Loucy (cell line): ENCODE results near the gene RPS6KA3.

ENCODE experiments used
- H2AFZ ChIP-seq: fragments of 200-600 bp; sonication (generic); 2 replicates; pipeline ENCODE4 v1.6.0; 2016; ENCODE audit warnings: antibody characterized with exemption, mild to moderate bottlenecking, low read length, moderate library complexity
- H3F3A ChIP-seq: fragments of 200-600 bp; 2 replicates; pipeline ENCODE4 v1.6.0; 2016; ENCODE audit warnings: antibody characterized with exemption, low read depth, mild to moderate bottlenecking
- H3K27me3 ChIP-seq: fragments of 200-600 bp; sonication (generic); 2 replicates; pipeline ENCODE4 v1.6.1; 2014; ENCODE audit warnings: low read length, mild to moderate bottlenecking; ENCODE audit not compliant: insufficient read depth, poor library complexity, severe bottlenecking
- H3K36me3 ChIP-seq: fragments of 200-600 bp; sonication (generic); 2 replicates; pipeline ENCODE4 v1.6.1; 2016; ENCODE audit warnings: low read length; ENCODE audit not compliant: insufficient read depth
- H3K4me1 ChIP-seq: fragments of 200-600 bp; sonication (generic); 2 replicates; pipeline ENCODE4 v1.5.1; 2014; ENCODE audit warnings: low read length, mild to moderate bottlenecking; ENCODE audit not compliant: insufficient read depth, poor library complexity, severe bottlenecking
- H3K4me2 ChIP-seq: fragments of 200-600 bp; sonication (generic); 2 replicates; pipeline ENCODE4 v1.6.0; 2014; ENCODE audit warnings: antibody characterized with exemption, low read length, low read depth, mild to moderate bottlenecking; ENCODE audit not compliant: poor library complexity, severe bottlenecking
- H3K4me3 ChIP-seq: fragments of 200-600 bp; sonication (generic); 2 replicates; pipeline ENCODE4 v1.5.1; 2014; ENCODE audit warnings: low read length, mild to moderate bottlenecking, mixed read lengths; ENCODE audit not compliant: poor library complexity, severe bottlenecking
- H3K79me2 ChIP-seq: fragments of 200-600 bp; sonication (generic); 2 replicates; pipeline ENCODE4 v1.6.1; 2014; ENCODE audit warnings: low read length; ENCODE audit not compliant: insufficient read depth
- H3K9ac ChIP-seq: fragments of 200-600 bp; sonication (generic); 2 replicates; pipeline ENCODE4 v1.6.0; 2014; ENCODE audit warnings: mild to moderate bottlenecking, low read depth, low read length, moderate library complexity; ENCODE audit not compliant: poor library complexity, severe bottlenecking
- H3K9me2 ChIP-seq: fragments of 200-600 bp; sonication (generic); replicated peaks from 2 replicates; pipeline ENCODE4 v1.6.1; 2016; ENCODE audit warnings: low read depth, low read length, mixed read lengths
- H3K9me3 ChIP-seq: fragments of 200-600 bp; sonication (generic); 2 replicates; pipeline ENCODE4 v1.6.1; 2014; ENCODE audit warnings: mild to moderate bottlenecking, antibody characterized with exemption, low read length, low read depth; ENCODE audit not compliant: insufficient read depth
- H4K20me1 ChIP-seq: fragments of 200-600 bp; sonication (generic); 2 replicates; pipeline ENCODE4 v1.6.0; 2014; ENCODE audit warnings: antibody characterized with exemption, low read length, mild to moderate bottlenecking; ENCODE audit not compliant: insufficient read depth, poor library complexity, severe bottlenecking
- EZH2phosphoT487 ChIP-seq: fragments of 200-600 bp; IDR thresholded peaks from 2 replicates; pipeline ENCODE4 v1.6.1; 2018; ENCODE audit warnings: antibody characterized with exemption, mild to moderate bottlenecking, moderate library complexity, borderline replicate concordance
- TF ChIP-seq, protein P1 (sequence below): fragments of 200-600 bp; sonication (generic); conservative IDR thresholded peaks from 2 replicates; pipeline ENCODE4 v1.5.1; 2014; ENCODE audit warnings: mild to moderate bottlenecking, antibody characterized with exemption, low read length

Gene RPS6KA3

DNA sequence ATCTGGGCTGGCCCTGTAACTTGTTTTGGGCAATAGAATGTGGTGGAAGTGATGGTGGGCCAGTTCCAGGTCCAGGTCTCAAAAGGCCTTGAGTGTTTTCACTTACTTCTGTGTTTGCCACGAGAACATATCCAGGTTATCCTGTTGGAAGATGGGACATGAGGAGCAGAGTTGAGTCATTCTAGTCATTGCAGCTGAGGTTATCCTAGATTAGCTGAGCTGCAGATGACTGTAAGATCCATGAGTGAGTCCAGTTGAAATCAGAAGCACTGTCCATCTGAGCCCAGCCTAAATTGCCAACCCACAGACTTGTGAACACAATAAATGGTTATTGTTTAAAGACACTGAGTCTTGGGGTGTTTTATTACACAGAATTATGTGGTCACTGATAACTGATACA is 45.3 kb upstream of the RPS6KA3 start:
- H3K36me3 ChIP-seq = no peaks in the 10 kb centered on the region
- H3K4me1 ChIP-seq = no peaks in the 10 kb centered on the region
- no peaks in the 10 kb centered on the region for H4K20me1 ChIP-seq
- H3K9me2 ChIP-seq = no peaks in the 10 kb centered on the region
- TF ChIP-seq EZH2phosphoT487 = no peak
- TF ChIP-seq, protein P1, sequence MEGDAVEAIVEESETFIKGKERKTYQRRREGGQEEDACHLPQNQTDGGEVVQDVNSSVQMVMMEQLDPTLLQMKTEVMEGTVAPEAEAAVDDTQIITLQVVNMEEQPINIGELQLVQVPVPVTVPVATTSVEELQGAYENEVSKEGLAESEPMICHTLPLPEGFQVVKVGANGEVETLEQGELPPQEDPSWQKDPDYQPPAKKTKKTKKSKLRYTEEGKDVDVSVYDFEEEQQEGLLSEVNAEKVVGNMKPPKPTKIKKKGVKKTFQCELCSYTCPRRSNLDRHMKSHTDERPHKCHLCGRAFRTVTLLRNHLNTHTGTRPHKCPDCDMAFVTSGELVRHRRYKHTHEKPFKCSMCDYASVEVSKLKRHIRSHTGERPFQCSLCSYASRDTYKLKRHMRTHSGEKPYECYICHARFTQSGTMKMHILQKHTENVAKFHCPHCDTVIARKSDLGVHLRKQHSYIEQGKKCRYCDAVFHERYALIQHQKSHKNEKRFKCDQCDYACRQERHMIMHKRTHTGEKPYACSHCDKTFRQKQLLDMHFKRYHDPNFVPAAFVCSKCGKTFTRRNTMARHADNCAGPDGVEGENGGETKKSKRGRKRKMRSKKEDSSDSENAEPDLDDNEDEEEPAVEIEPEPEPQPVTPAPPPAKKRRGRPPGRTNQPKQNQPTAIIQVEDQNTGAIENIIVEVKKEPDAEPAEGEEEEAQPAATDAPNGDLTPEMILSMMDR = no peak
- no peak overlapping the region for H2AFZ ChIP-seq
- H3K9me3 ChIP-seq = no peaks in the 10 kb centered on the region
- no peaks in the 10 kb centered on the region for H3K79me2 ChIP-seq
- H3K27me3 ChIP-seq = no peaks in the 10 kb centered on the region
- H3K4me3 ChIP-seq = no peak overlapping the region
- H3K9ac ChIP-seq = no peak overlapping the region
- no peaks in the 10 kb centered on the region for H3F3A ChIP-seq
- no peak overlapping the region for H3K4me2 ChIP-seq

DNA sequence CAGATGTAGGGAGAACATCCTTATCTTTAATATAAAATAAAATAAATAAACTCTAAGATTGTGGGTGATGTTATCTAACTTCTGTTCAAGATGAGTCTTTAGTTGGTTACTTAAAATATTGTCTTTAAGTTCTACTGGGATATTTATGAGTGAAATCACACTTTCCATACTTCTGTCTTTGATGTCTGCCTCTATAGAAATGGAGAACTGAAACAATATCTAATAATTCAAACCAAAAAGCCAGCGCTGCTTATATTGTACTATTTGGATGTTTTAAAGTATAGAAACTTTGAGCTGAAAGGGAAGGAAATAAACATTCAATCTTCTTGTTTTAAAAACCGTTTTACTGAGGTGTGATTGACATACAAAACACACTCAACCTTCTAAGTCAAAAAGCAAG is 44.8 kb upstream of the RPS6KA3 start:
- no peak overlapping the region for H3K4me2 ChIP-seq
- no peaks in the 10 kb centered on the region for H3K4me1 ChIP-seq
- no peak overlapping the region for H2AFZ ChIP-seq
- H3K9ac ChIP-seq = no peak overlapping the region
- no peak for TF ChIP-seq EZH2phosphoT487
- TF ChIP-seq, protein P1 = no peak
- H3F3A ChIP-seq = no peaks in the 10 kb centered on the region
- H3K9me2 ChIP-seq = no peaks in the 10 kb centered on the region
- no peaks in the 10 kb centered on the region for H3K36me3 ChIP-seq
- no peaks in the 10 kb centered on the region for H4K20me1 ChIP-seq
- no peak overlapping the region for H3K4me3 ChIP-seq
- no peaks in the 10 kb centered on the region for H3K27me3 ChIP-seq
- H3K79me2 ChIP-seq = no peaks in the 10 kb centered on the region
- H3K9me3 ChIP-seq = no peaks in the 10 kb centered on the region

DNA sequence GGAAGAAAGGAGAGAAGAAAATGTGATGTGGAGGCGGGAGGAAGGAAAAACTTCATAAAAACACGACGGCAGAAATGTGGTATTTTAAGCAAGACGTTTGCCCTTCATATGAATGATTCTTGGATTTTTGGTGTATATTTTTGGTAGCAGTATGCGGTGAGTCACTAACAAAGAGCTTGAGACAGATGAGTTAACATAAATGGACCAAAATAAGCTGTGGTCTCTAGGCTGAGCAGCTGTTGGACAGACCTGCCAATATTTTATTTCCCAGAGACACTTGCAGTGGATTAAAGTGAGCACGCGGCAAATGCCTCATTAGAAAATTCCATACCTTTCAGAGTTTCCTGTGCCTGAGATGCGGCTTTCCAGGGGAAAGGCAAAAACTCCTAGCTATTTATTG is 43.1 kb upstream of the RPS6KA3 start:
- H3F3A ChIP-seq = no peaks in the 10 kb centered on the region
- no peaks in the 10 kb centered on the region for H3K9me2 ChIP-seq
- no peaks in the 10 kb centered on the region for H3K36me3 ChIP-seq
- H3K27me3 ChIP-seq = no peaks in the 10 kb centered on the region
- TF ChIP-seq, protein P1 = no peak
- no peak for TF ChIP-seq EZH2phosphoT487
- no peak overlapping the region for H3K4me3 ChIP-seq
- no peak overlapping the region for H3K9ac ChIP-seq
- H3K4me1 ChIP-seq = no peaks in the 10 kb centered on the region
- no peaks in the 10 kb centered on the region for H3K9me3 ChIP-seq
- no peak overlapping the region for H2AFZ ChIP-seq
- no peak overlapping the region for H3K4me2 ChIP-seq
- no peaks in the 10 kb centered on the region for H3K79me2 ChIP-seq
- no peaks in the 10 kb centered on the region for H4K20me1 ChIP-seq
